Measurements from ENCODE around the gene RPL35. TPM values are rescaled to one million over a fixed set of nuclear protein-coding genes. Genes with fewer than 3 reads are reported as not detected.

The RPL35 gene
- total and polyA plus RNA-seq, 2 donors (not counting 1 experiment from before 2014, with no cell fraction given), result 1,593 to 1,957 TPM

DNA sequence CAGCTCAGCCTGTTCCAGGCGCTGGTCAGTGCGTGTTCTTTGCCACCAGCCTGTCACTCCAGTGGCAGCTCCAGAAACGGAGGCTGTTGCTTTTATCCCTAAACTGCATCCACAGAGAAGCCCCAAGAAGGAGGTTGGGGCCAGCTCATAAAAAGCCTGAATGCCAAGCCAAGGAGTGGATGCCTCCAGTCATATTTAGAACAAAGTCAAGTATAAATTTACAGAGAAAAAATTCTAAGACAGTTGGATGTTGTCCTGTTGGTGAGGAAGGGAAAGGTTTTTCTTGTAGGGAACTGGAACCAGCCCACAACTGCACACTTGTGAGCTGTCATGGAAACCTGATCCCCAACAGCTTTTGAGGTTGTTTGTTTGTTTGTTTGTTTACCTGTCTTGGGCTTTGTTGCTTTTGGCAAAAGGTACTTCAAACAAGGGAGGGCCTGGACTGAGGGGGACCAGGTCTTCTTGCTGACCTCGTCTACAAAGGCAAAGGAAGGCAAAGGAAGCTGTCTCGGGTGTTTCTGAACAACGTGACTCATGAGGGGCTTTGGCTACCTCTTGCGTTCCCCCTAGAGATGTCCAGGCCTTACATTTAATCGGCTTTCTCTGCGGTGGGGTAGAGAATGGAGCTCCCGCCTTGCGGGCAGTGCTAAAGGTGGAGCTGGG lies 48.1 kb downstream of the RPL35 start:
- Histone ChIP-seq H3K4me3 (replicated peaks in 1 of 4; ENCODE audit: control extremely low read depth in 1 of 4, insufficient read depth in 1 of 4, low read depth in 3 of 4, low read length in 4 of 4) (no peak overlapping the region), H3K4me1 (ENCODE audit: control insufficient read depth, extremely low read depth, insufficient read depth, low read length) (peaks cover 15% of the 10 kb centered on the region), H2AFZ (ENCODE audit: low read length) (no peak overlapping the region), H3K9me3 (ENCODE audit: control insufficient read depth, insufficient read depth, low read depth, low read length) (no peaks in the 10 kb centered on the region), H4K20me1 (ENCODE audit: control insufficient read depth, extremely low read depth, insufficient read depth, low read length) (no peaks in the 10 kb centered on the region), H3K79me2 (ENCODE audit: control insufficient read depth, insufficient read depth, low read length) (no peaks in the 10 kb centered on the region), H3K36me3 (ENCODE audit: control insufficient read depth, insufficient read depth, low read length) (no peaks in the 10 kb centered on the region), H3K27ac (ENCODE audit: insufficient read depth, low read length) (no peak overlapping the region), H3K4me2 (ENCODE audit: extremely low read depth, insufficient read depth, low read length) (no peak overlapping the region), H3K9ac (ENCODE audit: insufficient read depth, low read length) (no peak overlapping the region), H3K27me3 (ENCODE audit: control insufficient read depth, insufficient read depth, low read length) (no peaks in the 10 kb centered on the region)
- TF ChIP-seq, protein P1, sequence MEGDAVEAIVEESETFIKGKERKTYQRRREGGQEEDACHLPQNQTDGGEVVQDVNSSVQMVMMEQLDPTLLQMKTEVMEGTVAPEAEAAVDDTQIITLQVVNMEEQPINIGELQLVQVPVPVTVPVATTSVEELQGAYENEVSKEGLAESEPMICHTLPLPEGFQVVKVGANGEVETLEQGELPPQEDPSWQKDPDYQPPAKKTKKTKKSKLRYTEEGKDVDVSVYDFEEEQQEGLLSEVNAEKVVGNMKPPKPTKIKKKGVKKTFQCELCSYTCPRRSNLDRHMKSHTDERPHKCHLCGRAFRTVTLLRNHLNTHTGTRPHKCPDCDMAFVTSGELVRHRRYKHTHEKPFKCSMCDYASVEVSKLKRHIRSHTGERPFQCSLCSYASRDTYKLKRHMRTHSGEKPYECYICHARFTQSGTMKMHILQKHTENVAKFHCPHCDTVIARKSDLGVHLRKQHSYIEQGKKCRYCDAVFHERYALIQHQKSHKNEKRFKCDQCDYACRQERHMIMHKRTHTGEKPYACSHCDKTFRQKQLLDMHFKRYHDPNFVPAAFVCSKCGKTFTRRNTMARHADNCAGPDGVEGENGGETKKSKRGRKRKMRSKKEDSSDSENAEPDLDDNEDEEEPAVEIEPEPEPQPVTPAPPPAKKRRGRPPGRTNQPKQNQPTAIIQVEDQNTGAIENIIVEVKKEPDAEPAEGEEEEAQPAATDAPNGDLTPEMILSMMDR (conservative IDR thresholded peaks at IDR 0.05 in 1 of 2, IDR thresholded peaks at IDR 0.05 in 1 of 2; ENCODE audit: low read depth in 1 of 2, low read length in 2 of 2), result no peak
- no peak for TF ChIP-seq EZH2 (IDR thresholded peaks at IDR 0.05; ENCODE audit: low read length, missing control alignments)
- DNase-seq (ENCODE audit: low read depth in 2 of 2), result peak in 1 of 2 donors; percentile 50

DNA sequence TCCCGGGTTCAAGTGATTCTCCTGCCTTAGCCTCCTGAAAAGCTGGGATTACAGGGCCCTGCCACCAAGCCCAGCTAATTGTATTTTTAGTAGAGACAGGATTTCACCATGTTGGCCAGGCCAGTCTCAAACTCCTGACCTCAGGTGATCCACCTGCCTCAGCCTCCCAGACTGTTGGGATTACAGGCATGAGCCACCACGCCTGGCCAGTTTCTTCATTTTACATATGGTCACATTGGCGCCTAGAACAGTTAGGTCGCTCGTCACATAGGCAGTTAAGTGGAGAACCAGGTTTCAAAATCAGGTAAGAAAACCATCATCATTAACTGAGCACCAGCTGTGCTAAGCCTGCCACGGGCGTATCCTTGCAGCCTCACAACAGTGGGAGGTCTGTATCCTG lies 48.7 kb downstream of the RPL35 start:
- Histone ChIP-seq H3K27me3 (ENCODE audit: control insufficient read depth, insufficient read depth, low read length) (no peaks in the 10 kb centered on the region), H3K36me3 (ENCODE audit: control insufficient read depth, insufficient read depth, low read length) (no peaks in the 10 kb centered on the region), H3K9me3 (ENCODE audit: control insufficient read depth, insufficient read depth, low read depth, low read length) (no peaks in the 10 kb centered on the region), H3K4me2 (ENCODE audit: extremely low read depth, insufficient read depth, low read length) (peak overlapping the region; percentile 4), H3K4me1 (ENCODE audit: control insufficient read depth, extremely low read depth, insufficient read depth, low read length) (peaks cover 14% of the 10 kb centered on the region), H3K27ac (ENCODE audit: insufficient read depth, low read length) (no peak overlapping the region), H3K4me3 (replicated peaks in 1 of 4; ENCODE audit: control extremely low read depth in 1 of 4, insufficient read depth in 1 of 4, low read depth in 3 of 4, low read length in 4 of 4) (no peak overlapping the region), H3K9ac (ENCODE audit: insufficient read depth, low read length) (no peak overlapping the region), H2AFZ (ENCODE audit: low read length) (no peak overlapping the region), H4K20me1 (ENCODE audit: control insufficient read depth, extremely low read depth, insufficient read depth, low read length) (no peaks in the 10 kb centered on the region), H3K79me2 (ENCODE audit: control insufficient read depth, insufficient read depth, low read length) (no peaks in the 10 kb centered on the region)
- TF ChIP-seq, protein P1 (conservative IDR thresholded peaks at IDR 0.05 in 1 of 2, IDR thresholded peaks at IDR 0.05 in 1 of 2; ENCODE audit: low read depth in 1 of 2, low read length in 2 of 2), result no peak
- no peak for TF ChIP-seq EZH2 (IDR thresholded peaks at IDR 0.05; ENCODE audit: low read length, missing control alignments)
- no peak for DNase-seq (ENCODE audit: low read depth in 2 of 2)

DNA sequence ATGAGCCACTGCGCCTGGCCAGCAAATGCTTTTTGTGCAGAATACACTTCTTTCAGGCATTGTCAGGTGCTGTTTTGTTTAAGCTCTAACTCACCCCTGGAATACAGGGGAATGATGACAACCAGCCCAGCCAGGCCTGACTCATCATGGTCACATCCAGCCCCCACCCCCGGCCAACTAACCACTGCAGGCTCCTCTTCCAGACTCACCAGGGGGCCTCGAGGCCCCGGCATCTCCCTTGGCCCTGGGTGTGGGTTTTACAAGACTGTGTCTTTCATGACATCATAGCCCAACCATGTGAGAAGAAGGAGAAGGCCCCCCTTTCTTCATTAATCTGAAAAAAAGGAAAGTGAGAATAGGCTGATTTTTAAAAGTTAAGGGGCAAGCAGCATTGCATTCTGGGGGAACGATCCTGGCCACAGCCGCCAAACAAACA lies 49.3 kb downstream of the RPL35 start:
- Histone ChIP-seq H3K79me2 (ENCODE audit: control insufficient read depth, insufficient read depth, low read length) (no peaks in the 10 kb centered on the region), H3K9me3 (ENCODE audit: control insufficient read depth, insufficient read depth, low read depth, low read length) (no peaks in the 10 kb centered on the region), H3K4me3 (replicated peaks in 1 of 4; ENCODE audit: control extremely low read depth in 1 of 4, insufficient read depth in 1 of 4, low read depth in 3 of 4, low read length in 4 of 4) (no peak overlapping the region), H4K20me1 (ENCODE audit: control insufficient read depth, extremely low read depth, insufficient read depth, low read length) (no peaks in the 10 kb centered on the region), H3K4me1 (ENCODE audit: control insufficient read depth, extremely low read depth, insufficient read depth, low read length) (peaks cover 14% of the 10 kb centered on the region), H3K27me3 (ENCODE audit: control insufficient read depth, insufficient read depth, low read length) (no peaks in the 10 kb centered on the region), H3K4me2 (ENCODE audit: extremely low read depth, insufficient read depth, low read length) (peak overlapping the region; percentile 4), H3K36me3 (ENCODE audit: control insufficient read depth, insufficient read depth, low read length) (no peaks in the 10 kb centered on the region), H3K9ac (ENCODE audit: insufficient read depth, low read length) (no peak overlapping the region), H2AFZ (ENCODE audit: low read length) (no peak overlapping the region), H3K27ac (ENCODE audit: insufficient read depth, low read length) (no peak overlapping the region)
- TF ChIP-seq EZH2 (IDR thresholded peaks at IDR 0.05; ENCODE audit: low read length, missing control alignments), result no peak
- TF ChIP-seq, protein P1 (conservative IDR thresholded peaks at IDR 0.05 in 1 of 2, IDR thresholded peaks at IDR 0.05 in 1 of 2; ENCODE audit: low read depth in 1 of 2, low read length in 2 of 2), result peak; percentile 6 to 16
- peak; percentile 95 to 100 for DNase-seq (ENCODE audit: low read depth in 2 of 2)
